ENCODE results near the gene SREBF2. TPM values are rescaled to one million over a fixed set of nuclear protein-coding genes. Genes with fewer than 3 reads are reported as not detected.

The SREBF2 gene
- total RNA-seq, 2 experiments from 2014 or later = 167 to 312 TPM

GRCh38 chr22:41934284-41935014 is 101.5 kb downstream of the SREBF2 start:
- no peak for TF ChIP-seq CTCF (conservative IDR thresholded peaks at IDR 0.05; ENCODE audit: low read length)
- H3K4me3 ChIP-seq (ENCODE audit: low read depth, low read length, poor library complexity, severe bottlenecking) = no peak overlapping the region
- H3K27ac ChIP-seq (ENCODE audit: low read depth, low read length, poor library complexity, severe bottlenecking) = peak overlapping the region; percentile 91
- peak overlapping the region; percentile 57 for H3K4me2 ChIP-seq (ENCODE audit: low read length)
- H3K9me3 ChIP-seq (ENCODE audit: low read length) = no peaks in the 10 kb centered on the region
- peak; percentile 26 for DNase-seq (ENCODE audit: low spot score)
- POLR2A ChIA-PET = interaction anchor here (0.5 to 1.0 kb wide), 2 partner anchors 12 to 17 kb away, joined by 4 read pairs; partner anchors contain the start of gene CENPM
- H3K36me3 ChIP-seq (ENCODE audit: insufficient read depth, low read length) = peaks cover 68% of the 10 kb centered on the region
- CTCF ChIA-PET (ENCODE audit: unreplicated experiment) = no interaction called here
- no TSS peak for BruUV-seq (replicated peaks)
- peaks cover 8% of the 10 kb centered on the region for H3K79me2 ChIP-seq (ENCODE audit: insufficient read depth, low read depth, low read length)
- no peaks in the 10 kb centered on the region; the same call in 1 of the 2 replicates for H4K20me1 ChIP-seq (ENCODE audit: insufficient read depth, low read length)
- H3K4me1 ChIP-seq (ENCODE audit: insufficient read depth, low read length, poor library complexity, severe bottlenecking) = peaks cover 96% of the 10 kb centered on the region
- H2AFZ ChIP-seq (ENCODE audit: low read length) = no peak overlapping the region
- intact Hi-C loops (cut with micrococcal nuclease; ENCODE audit: unreplicated experiment) = no loop called here
- H3K9me2 ChIP-seq (ENCODE audit: insufficient read depth, low read length) = no peaks in the 10 kb centered on the region

- H4K20me1 ChIP-seq (ENCODE audit: insufficient read depth, low read length) = no peaks in the 10 kb centered on the region; the same call in 1 of the 2 replicates
- H3K4me1 ChIP-seq (ENCODE audit: insufficient read depth, low read length, poor library complexity, severe bottlenecking) = peaks cover 97% of the 10 kb centered on the region
- peaks cover 13% of the 10 kb centered on the region for H3K79me2 ChIP-seq (ENCODE audit: insufficient read depth, low read depth, low read length)
- no peak overlapping the region for H3K4me3 ChIP-seq (ENCODE audit: low read depth, low read length, poor library complexity, severe bottlenecking)
- peaks cover 72% of the 10 kb centered on the region for H3K36me3 ChIP-seq (ENCODE audit: insufficient read depth, low read length)
- ChIA-PET CTCF (ENCODE audit: unreplicated experiment) (no interaction called here), POLR2A (no interaction called here)
- peak overlapping the region; percentile 57 for H3K4me2 ChIP-seq (ENCODE audit: low read length)
- no peaks in the 10 kb centered on the region for H3K9me2 ChIP-seq (ENCODE audit: insufficient read depth, low read length)
- DNase-seq (ENCODE audit: low spot score) = no peak
- H2AFZ ChIP-seq (ENCODE audit: low read length) = no peak overlapping the region
- BruUV-seq (replicated peaks) = no TSS peak
- H3K9me3 ChIP-seq (ENCODE audit: low read length) = no peaks in the 10 kb centered on the region
- TF ChIP-seq CTCF (conservative IDR thresholded peaks at IDR 0.05; ENCODE audit: low read length) = no peak
- TF ChIP-seq EZH2phosphoT487 (IDR thresholded peaks at IDR 0.05; ENCODE audit: borderline replicate concordance, low read depth, low read length) = no peak
- peak overlapping the region; percentile 91 for H3K27ac ChIP-seq (ENCODE audit: low read depth, low read length, poor library complexity, severe bottlenecking)
- intact Hi-C loops (cut with micrococcal nuclease; ENCODE audit: unreplicated experiment) = no loop called here
Measured at GRCh38 chr22:41935015-41935351, 102.1 kb downstream of the SREBF2 start.

GRCh38 chr22:41935509-41935908 is 102.6 kb downstream of the SREBF2 start:
- H3K4me1 ChIP-seq (ENCODE audit: insufficient read depth, low read length, poor library complexity, severe bottlenecking) = peaks cover 99% of the 10 kb centered on the region
- intact Hi-C loops (cut with micrococcal nuclease; ENCODE audit: unreplicated experiment) = no loop called here
- peak overlapping the region; percentile 57 for H3K4me2 ChIP-seq (ENCODE audit: low read length)
- no peak overlapping the region for H2AFZ ChIP-seq (ENCODE audit: low read length)
- peaks cover 13% of the 10 kb centered on the region for H3K79me2 ChIP-seq (ENCODE audit: insufficient read depth, low read depth, low read length)
- no peaks in the 10 kb centered on the region for H3K9me2 ChIP-seq (ENCODE audit: insufficient read depth, low read length)
- POLR2A ChIA-PET = interaction anchor here (0.9 to 1.5 kb wide), 4 partner anchors 7 to 14 kb away, joined by 3 to 14 read pairs (median 4); partner anchors contain the start of gene CENPM
- CTCF ChIA-PET (ENCODE audit: unreplicated experiment) = interaction anchor here (0.9 to 1.0 kb wide), 2 partner anchors 10 to 11 kb away, joined by 3 to 4 read pairs; partner anchors contain the start of gene CENPM
- peaks cover 76% of the 10 kb centered on the region for H3K36me3 ChIP-seq (ENCODE audit: insufficient read depth, low read length)
- TF ChIP-seq EZH2phosphoT487 (IDR thresholded peaks at IDR 0.05; ENCODE audit: borderline replicate concordance, low read depth, low read length) (no peak), CTCF (conservative IDR thresholded peaks at IDR 0.05; ENCODE audit: low read length) (no peak)
- no peaks in the 10 kb centered on the region; the same call in 1 of the 2 replicates for H4K20me1 ChIP-seq (ENCODE audit: insufficient read depth, low read length)
- BruUV-seq (replicated peaks) = no TSS peak
- no peaks in the 10 kb centered on the region for H3K9me3 ChIP-seq (ENCODE audit: low read length)
- peak overlapping the region; percentile 8 for H3K4me3 ChIP-seq (ENCODE audit: low read depth, low read length, poor library complexity, severe bottlenecking)
- DNase-seq (ENCODE audit: low spot score) = no peak
- peak overlapping the region; percentile 91 for H3K27ac ChIP-seq (ENCODE audit: low read depth, low read length, poor library complexity, severe bottlenecking)
